HG02763 (cell line): Measurements from ENCODE around the gene RNASEH2B.

ENCODE experiments used
- ATAC-seq: cut with Tn5 transposase; IDR thresholded peaks from one replicate; pipeline ENCODE4 v1.9.1; 2021; ENCODE audit warnings: mild to moderate bottlenecking, moderate library complexity; ENCODE audit not compliant: unreplicated experiment

RNASEH2B gene

DNA sequence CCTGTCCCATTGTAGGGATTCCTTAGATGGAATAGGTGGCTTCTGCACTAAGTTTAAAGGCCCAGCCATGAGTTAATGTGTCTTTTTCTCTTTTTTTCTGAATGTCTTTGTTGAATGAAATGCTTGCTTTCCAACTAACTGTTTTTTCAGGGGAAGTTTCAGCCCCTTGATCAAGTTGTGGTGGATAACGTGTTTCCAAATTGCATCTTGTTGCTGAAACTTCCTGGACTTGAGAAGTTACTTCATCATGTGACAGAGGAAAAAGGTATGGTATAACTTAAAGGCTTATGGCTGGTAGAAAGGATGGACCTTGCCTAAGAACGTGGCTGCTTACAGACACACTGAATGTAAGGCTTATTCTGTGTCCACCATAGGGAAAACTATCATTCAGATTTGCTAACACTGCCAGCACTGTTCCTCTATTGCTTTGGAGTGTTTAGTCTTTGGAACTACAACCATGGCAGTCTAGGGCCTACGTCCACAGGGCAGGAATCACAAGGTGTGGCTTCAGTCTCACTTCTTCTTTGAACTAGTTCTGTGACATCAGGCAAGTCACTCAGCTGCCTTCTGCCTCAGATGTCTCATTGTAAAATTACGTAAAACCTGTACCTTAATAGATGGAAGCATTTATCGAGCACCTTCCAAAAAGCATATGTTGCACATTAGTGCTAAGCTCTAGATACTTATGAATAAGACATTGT is 25.3 kb downstream of the RNASEH2B start:
- ATAC-seq = no peak

DNA sequence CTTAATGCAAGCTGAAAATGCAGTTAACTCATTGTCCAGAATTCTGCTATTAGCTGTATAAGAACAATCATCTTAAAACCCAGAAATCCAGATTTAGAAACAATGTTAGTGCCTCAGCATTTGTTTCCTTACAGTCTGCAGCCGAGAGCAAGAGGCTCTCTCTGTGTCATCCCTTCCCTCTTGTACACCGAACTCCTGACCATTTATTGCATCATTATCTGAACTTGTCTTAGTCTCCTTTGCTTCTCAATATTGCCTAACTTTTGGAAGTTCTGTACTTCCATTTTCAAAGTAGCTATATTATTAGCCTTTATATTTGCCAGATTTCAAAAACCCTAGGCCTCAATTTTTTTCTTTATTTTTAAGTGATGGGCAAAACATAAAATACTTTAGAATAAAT is 27.1 kb downstream of the RNASEH2B start:
- ATAC-seq = no peak

GRCh38 chr13:50940509-50940908 is 30.9 kb downstream of the RNASEH2B start:
- no peak for ATAC-seq

DNA sequence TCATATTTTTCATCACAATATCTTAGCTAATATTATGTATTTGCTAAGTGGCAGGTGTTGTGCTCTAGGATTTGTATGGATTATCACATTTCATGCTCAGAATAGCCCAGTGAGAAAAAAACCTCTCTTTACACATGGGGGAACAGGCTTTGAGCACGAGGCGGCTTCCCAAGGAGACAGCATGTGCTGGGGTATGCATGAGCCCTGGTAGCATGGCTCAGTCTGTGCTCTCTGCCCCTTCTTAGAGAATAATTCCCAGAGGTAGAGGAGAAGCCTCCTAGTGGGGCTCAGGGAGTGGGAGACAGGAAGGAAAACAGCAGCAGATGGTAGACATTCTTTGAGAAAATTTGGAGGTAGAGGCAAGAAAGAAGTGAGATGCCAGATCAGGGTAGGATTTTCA is 31.6 kb downstream of the RNASEH2B start:
- no peak for ATAC-seq

DNA sequence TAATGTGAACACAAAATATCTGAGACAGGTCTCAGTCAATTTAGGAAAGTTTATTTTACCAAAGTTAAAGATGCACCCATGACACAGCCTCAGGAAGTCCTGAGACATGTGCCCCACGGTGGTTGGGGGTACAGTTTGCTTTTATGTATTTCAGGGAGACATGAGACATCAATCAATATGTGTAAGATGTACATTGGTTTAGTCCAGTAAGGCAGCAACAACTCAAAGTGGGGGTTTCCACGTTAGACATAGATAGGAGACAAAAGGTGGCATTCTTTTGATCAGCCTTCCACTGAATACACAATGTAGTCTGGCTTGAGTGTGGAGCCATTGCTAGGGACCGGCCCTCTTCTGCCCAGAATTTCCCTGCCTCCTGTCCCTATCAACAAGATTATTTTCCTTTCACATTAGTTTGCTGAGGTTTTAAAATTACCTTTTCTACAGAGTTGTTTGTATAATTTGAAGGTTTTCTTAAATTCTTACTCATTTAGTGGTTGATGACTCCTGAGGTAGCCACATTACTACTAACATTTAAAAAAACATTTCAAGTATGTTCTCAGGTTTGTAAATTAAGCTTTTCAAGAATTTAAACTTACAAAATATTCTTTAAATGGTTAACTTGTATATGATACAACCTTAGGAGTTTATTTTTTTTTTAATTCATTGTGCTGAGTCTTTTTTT is 33.2 kb downstream of the RNASEH2B start:
- ATAC-seq = no peak

- ATAC-seq = no peak
These were observed 36.1 kb downstream of the RNASEH2B start for GRCh38 chr13:50945669-50946068.

DNA sequence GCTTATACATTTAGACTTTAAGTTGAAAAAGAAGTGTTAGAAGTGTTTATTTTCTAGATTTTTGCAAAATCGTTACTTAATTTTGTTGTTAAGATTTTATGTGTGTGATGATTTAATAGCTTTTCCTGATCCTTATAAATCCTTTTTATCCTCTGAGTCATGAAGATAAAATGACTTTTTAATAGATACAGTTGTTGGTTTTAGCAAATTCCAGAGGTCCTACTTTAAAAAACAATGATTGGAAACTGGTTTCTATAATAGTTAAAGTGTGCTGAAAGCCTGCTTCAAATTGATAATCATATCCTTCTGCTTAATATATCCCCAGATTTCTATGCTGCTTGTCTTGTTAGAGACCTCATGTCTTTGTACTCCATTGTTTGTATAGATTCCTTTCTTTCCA is 39.0 kb downstream of the RNASEH2B start:
- ATAC-seq = no peak

DNA sequence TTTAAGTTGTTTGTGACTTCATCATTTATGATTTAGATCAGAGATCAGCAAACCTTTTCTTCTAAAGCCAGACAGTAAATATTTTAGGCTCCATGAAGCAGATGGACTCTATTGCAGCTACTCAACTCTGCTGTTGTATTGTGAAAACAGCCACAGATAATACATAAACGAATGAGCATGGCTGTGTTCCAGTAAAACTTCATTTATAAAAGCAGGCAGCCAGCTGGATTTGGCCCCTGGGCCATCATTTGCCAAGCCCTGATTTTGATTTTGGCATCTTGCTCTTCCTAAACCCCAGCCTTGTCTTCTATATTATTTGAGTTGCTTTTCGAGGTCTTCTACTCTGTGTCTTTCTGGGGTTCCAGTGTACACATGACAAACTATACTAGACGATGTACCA is 41.3 kb downstream of the RNASEH2B start:
- ATAC-seq = no peak

- ATAC-seq = no peak
These were observed 41.8 kb downstream of the RNASEH2B start for GRCh38 chr13:50951366-50951765.

- ATAC-seq = no peak
These were observed 45.6 kb downstream of the RNASEH2B start for GRCh38 chr13:50955241-50955640.

DNA sequence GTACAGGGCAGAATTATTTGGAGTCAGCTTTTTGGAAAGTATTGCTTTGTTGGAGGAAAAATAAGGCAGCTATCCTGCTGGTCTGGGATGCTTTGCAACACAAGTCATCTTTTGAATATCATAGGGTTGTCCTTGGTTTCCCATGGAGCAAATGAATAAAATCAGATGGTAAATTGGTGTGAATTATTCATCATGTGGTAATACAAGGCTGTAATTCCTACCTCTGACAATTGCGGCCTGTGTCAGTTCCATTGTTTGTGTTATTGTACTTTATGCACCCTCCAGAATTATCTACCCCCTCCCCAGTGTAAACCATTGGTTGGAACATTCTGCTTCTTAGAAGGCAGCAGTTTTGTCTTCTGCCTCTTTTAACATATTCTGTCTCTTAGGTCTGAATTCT is 46.2 kb downstream of the RNASEH2B start:
- ATAC-seq = no peak

- no peak for ATAC-seq
These were observed 48.0 kb downstream of the RNASEH2B start for GRCh38 chr13:50957620-50958019.

DNA sequence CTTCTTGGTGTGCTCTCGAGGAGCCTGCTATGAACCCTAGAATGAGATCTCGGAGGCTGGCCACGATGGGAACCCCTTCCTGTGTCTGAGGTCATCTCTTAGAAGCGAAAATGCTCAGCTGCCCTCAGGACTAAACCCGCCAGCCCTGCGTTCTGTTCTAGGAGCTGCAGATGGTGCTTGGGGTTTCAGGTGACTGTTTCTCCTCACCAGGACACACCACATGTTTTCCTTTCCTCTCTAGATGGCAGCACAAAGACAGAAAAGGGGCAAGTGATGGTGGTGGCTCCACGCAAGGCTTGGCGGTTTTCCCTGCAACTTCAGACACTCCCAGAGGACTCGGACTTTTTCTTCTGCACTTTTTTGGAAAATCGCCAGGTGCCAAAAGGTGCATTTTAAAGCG is 60.1 kb downstream of the RNASEH2B start:
- ATAC-seq = no peak

DNA sequence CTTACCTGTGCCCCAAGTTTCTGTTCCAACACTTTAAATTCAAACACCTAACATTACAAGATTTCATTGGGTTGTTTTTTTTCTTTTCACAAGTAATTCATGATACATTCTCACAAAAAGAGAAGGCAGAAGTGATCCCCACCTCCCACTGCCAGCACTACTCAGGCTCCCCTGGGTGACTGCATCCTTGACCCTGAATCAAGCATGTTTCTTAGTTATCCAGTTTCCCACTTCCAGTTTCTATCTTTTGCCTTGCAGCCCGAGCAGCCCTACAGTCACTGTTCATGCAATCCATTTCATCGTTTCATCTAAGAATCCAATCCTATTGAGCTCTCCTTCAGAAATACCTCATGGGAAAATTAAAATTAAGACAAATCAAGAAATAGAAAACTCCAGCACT is 61.4 kb downstream of the RNASEH2B start:
- ATAC-seq = no peak

- no peak for ATAC-seq
These were observed 64.7 kb downstream of the RNASEH2B start for GRCh38 chr13:50974268-50974667.

- ATAC-seq = no peak
These were observed 69.6 kb downstream of the RNASEH2B start for GRCh38 chr13:50979187-50979586.

DNA sequence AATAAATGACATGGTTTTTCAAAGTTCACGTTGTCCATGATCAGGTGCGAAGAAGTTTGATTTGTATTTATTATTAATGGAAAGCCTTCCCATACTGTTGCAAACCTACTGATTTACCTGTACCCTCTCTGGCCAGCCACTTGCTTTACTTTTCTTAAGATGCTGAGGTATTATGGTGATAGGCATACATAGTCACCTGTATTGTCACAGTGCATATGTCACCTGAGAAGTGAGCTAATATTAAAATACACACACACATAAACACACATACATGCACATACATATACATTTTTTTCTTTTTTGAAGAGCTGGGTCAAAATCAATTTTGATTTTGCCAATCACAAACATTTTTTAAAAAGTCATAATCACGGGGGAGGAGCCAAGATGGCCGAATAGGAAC is 72.1 kb downstream of the RNASEH2B start:
- ATAC-seq = no peak

- ATAC-seq = no peak
These were observed 79.9 kb downstream of the RNASEH2B start for GRCh38 chr13:50989476-50989875.

DNA sequence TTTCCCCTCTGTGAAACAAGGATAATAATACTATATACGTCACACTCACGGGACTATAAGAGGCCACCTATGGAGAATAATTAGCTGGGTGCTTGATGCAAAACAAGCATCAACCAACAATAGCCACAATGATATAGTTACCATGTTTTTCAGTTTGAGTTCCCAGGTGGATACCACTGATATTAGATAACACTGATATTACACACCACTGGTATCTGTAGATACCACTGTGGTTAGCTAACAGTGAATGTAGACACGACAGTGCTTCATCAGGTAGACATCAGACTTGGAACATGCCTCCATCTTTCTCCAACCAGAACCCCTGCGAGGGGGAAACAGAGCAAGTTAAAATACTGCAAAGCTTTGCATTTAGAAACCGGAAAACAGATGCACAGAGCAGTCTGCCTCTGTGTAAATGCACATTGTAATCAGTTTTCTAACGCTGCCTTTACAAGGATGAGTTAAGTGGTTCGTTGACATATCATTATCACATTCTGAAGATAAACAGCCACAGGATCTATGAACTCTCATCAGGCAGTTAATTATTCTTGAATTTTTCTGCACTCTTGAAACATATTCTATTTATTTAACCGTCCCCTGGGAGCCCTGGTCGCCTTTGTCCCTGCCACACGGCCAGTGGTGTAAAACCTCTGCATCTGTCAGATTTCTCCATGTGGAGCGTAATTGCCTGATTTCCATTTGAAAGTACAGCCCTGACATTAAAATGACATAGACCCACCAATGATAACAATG is 80.7 kb downstream of the RNASEH2B start:
- no peak for ATAC-seq

- no peak for ATAC-seq
These were observed 81.4 kb downstream of the RNASEH2B start for GRCh38 chr13:50990818-50991506.
